OCI-LY3 (cell line): Measurements from ENCODE around the gene SERPINE3.

ENCODE experiments used
- EZH2phosphoT487 ChIP-seq: fragments of 200-600 bp; shearing (Covaris generic); IDR thresholded peaks from 2 replicates; pipeline ENCODE4 v1.6.1; 2018; ENCODE audit warnings: antibody characterized with exemption, mixed run types, low read depth
- TF ChIP-seq, protein P1 (sequence below): fragments of 200-600, 300-600 bp; sonication (generic); IDR thresholded peaks from 2 replicates; pipeline ENCODE4 v1.5.1; 2014; ENCODE audit warnings: antibody characterized with exemption, low read length, low read depth

GRCh38 chr13:51355217-51355616, 15.7 kb downstream of the SERPINE3 start:
- TF ChIP-seq, protein P1, sequence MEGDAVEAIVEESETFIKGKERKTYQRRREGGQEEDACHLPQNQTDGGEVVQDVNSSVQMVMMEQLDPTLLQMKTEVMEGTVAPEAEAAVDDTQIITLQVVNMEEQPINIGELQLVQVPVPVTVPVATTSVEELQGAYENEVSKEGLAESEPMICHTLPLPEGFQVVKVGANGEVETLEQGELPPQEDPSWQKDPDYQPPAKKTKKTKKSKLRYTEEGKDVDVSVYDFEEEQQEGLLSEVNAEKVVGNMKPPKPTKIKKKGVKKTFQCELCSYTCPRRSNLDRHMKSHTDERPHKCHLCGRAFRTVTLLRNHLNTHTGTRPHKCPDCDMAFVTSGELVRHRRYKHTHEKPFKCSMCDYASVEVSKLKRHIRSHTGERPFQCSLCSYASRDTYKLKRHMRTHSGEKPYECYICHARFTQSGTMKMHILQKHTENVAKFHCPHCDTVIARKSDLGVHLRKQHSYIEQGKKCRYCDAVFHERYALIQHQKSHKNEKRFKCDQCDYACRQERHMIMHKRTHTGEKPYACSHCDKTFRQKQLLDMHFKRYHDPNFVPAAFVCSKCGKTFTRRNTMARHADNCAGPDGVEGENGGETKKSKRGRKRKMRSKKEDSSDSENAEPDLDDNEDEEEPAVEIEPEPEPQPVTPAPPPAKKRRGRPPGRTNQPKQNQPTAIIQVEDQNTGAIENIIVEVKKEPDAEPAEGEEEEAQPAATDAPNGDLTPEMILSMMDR: no peak
- no peak for TF ChIP-seq EZH2phosphoT487
